ENCODE results near the gene MAPK8. TPM values are rescaled to one million over a fixed set of nuclear protein-coding genes. Genes with fewer than 3 reads are reported as not detected.

Gene MAPK8
- total and polyA plus RNA-seq, 12 donors, result 7.4 to 41.9 (median 30.0) TPM

DNA sequence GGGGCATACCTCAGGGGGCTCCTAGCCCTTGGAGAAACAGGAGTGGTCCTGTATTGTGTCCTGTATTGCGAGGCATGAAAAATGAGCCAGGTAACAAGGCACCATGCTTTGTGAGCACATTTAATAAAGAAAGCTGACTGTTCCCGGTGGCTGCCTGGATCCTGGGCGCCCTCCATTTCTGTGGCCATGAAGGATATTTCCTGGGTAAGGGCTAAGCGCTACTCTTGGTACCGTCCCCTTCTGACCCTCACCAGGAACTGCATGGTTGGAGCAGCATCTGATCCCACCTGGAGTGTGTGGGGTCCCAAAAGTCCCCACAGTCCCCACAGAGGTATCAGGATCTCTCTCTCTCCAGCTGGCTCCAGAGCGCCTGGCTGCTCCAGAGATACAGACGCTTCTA lies 139.5 kb downstream of the MAPK8 start:
- H3K27ac ChIP-seq, result no peak overlapping the region
- TF ChIP-seq CTCF (IDR thresholded peaks at IDR 0.05), result no peak
- peaks cover 0 to 19% (median 0%) of the 10 kb centered on the region in 9 donors for H3K36me3 ChIP-seq
- no peaks in the 10 kb centered on the region for H3K4me1 ChIP-seq
- intact Hi-C loops (cut with DNase I), result loop anchor here in 2 of 10 donors (10.0 kb wide), 1 partner anchor 59 kb away; no protein-coding TSS in a partner anchor
- WGBS, 2 donors, result 83 to 88% methylated on average over 7 of the region's 7 CpGs
- ATAC-seq (no peak), DNase-seq (no peak)
- H3K4me3 ChIP-seq, result no peak overlapping the region
- no peaks in the 10 kb centered on the region for H3K27me3 ChIP-seq
- no peaks in the 10 kb centered on the region for H3K9me3 ChIP-seq

DNA sequence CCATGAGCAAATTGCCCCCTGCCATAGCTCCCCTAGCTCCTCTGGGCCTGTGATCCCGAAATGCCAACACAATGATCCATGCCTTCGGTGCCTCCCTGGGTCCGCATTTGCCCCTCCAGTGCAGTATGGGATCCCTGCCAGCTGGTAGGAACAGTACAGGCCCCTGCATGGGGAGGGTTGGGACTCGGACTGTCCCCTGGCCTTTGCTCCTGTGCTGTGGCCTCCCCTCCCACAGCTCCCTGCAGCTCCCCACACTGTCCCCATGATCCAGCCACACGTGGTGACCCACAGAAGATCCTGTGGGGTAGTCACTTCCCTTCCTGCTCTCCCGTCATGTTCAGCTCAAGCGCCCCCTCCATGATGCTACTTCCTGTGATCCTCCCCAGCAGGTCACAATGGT lies 140.3 kb downstream of the MAPK8 start:
- DNase-seq (no peak), ATAC-seq (no peak)
- Histone ChIP-seq H3K36me3 (peaks cover 0 to 23% (median 0%) of the 10 kb centered on the region in 9 donors), H3K27ac (no peak overlapping the region), H3K27me3 (no peaks in the 10 kb centered on the region), H3K9me3 (no peaks in the 10 kb centered on the region), H3K4me1 (no peaks in the 10 kb centered on the region), H3K4me3 (no peak overlapping the region)
- TF ChIP-seq CTCF (IDR thresholded peaks at IDR 0.05), result no peak
- intact Hi-C loops (cut with DNase I), result loop anchor here in 2 of 10 donors (10.0 kb wide), 1 partner anchor 58 kb away; no protein-coding TSS in a partner anchor
- WGBS, 2 donors, result 84% methylated on average over 7 of the region's 7 CpGs

- DNase-seq, result no peak
- WGBS, 2 donors, result 92 to 94% methylated on average over 11 of the region's 11 CpGs
- Histone ChIP-seq H3K36me3 (peaks cover 0 to 26% (median 0%) of the 10 kb centered on the region in 9 donors), H3K27me3 (no peaks in the 10 kb centered on the region), H3K27ac (no peak overlapping the region), H3K4me3 (no peak overlapping the region), H3K9me3 (no peaks in the 10 kb centered on the region), H3K4me1 (no peaks in the 10 kb centered on the region)
- TF ChIP-seq CTCF (IDR thresholded peaks at IDR 0.05), result no peak
- intact Hi-C loops (cut with DNase I), result loop anchor here in 2 of 10 donors (10.0 kb wide), 1 partner anchor 57 kb away; no protein-coding TSS in a partner anchor
- no peak for ATAC-seq
Observed at GRCh38 chr10:48447356-48448215, 141.1 kb downstream of the MAPK8 start.

DNA sequence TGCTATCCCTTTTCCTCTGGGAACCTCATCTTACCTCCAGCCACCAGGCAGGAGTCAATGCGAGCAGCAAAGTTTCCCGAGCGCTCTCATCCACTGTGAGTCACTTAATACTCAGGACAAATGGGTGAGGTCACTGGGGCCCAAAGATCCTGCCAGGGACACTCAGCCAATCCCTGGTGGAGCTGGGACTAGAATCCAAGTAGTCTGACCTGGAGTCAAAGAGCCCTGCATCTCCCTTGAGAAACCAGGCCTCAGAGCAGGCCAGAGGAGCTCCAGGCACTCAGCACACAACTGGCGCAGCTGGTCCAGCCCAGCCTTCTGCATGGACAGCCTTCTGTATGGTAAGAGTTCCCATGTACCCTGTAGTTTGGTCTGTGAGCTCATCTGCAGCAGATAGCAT lies 142.3 kb downstream of the MAPK8 start:
- 94% methylated on average over 4 of the region's 4 CpGs for WGBS, 2 donors

More for the DNA sequence above, 142.3 kb downstream of the MAPK8 start:
- no peak for DNase-seq
- Histone ChIP-seq H3K27ac (no peak overlapping the region), H3K4me1 (no peaks in the 10 kb centered on the region), H3K36me3 (peaks cover 0 to 36% (median 0%) of the 10 kb centered on the region in 9 donors), H3K27me3 (no peaks in the 10 kb centered on the region), H3K4me3 (no peak overlapping the region), H3K9me3 (no peaks in the 10 kb centered on the region)
- no peak for TF ChIP-seq CTCF (IDR thresholded peaks at IDR 0.05)
- intact Hi-C loops (cut with DNase I), result loop anchor here in 2 of 10 donors (10.0 kb wide), 1 partner anchor 56 kb away; no protein-coding TSS in a partner anchor
- ATAC-seq, result no peak
